DND-41 (cell line): ENCODE data around the gene S100PBP.

Experiments
- ATAC-seq: fragments of 200-7000 bp; cut with Tn5 transposase; 3 replicates; pipeline ENCODE4 v1.9.1; 2021; ENCODE audit warnings: low read depth; ENCODE audit not compliant: insufficient read depth
- DNase-seq: peaks from one replicate; pipeline ENCODE4 v3.0.0-alpha.2; 2020
- H2AFZ ChIP-seq: 2 replicates; pipeline ENCODE4 v1.6.0; 2012; ENCODE audit warnings: low read depth, low read length
- H3K27ac ChIP-seq: 2 replicates; pipeline ENCODE4 v1.5.1; 2012; ENCODE audit warnings: low read length, inconsistent platforms
- H3K27me3 ChIP-seq: fragments of 200-600 bp; sonication (generic); 2 replicates; pipeline ENCODE4 v1.6.0; 2012; ENCODE audit warnings: low read length, mild to moderate bottlenecking, inconsistent platforms; ENCODE audit not compliant: insufficient read depth, poor library complexity
- H3K36me3 ChIP-seq: 2 replicates; pipeline ENCODE4 v1.5.1; 2012; ENCODE audit warnings: low read length, inconsistent platforms; ENCODE audit not compliant: insufficient read depth
- H3K4me1 ChIP-seq: 2 replicates; pipeline ENCODE4 v1.5.1; 2012; ENCODE audit warnings: mild to moderate bottlenecking, low read length; ENCODE audit not compliant: insufficient read depth
- H3K4me2 ChIP-seq: 2 replicates; pipeline ENCODE4 v1.6.0; 2012; ENCODE audit warnings: mild to moderate bottlenecking, moderate library complexity, low read length, inconsistent platforms; ENCODE audit not compliant: insufficient read depth
- H3K4me3 ChIP-seq, 2 experiments: fragments of 200-600 bp in 1 of 2; shearing (Covaris generic) in 1 of 2; 2 replicates each; pipeline ENCODE4 v1.5.1; 2012 to 2016; ENCODE audit warnings: inconsistent platforms in 2 of 2, low read length in 2 of 2, mild to moderate bottlenecking in 2 of 2, low read depth in 1 of 2, moderate library complexity in 1 of 2
- H3K79me2 ChIP-seq: 2 replicates; pipeline ENCODE4 v1.6.0; 2012; ENCODE audit warnings: low read length, inconsistent platforms; ENCODE audit not compliant: insufficient read depth
- H3K9ac ChIP-seq: 2 replicates; pipeline ENCODE4 v1.6.0; 2012; ENCODE audit warnings: low read depth, mild to moderate bottlenecking, inconsistent platforms, low read length, moderate library complexity
- H3K9me3 ChIP-seq: 2 replicates; pipeline ENCODE4 v1.5.1; 2012; ENCODE audit warnings: low read length, moderate library complexity, mild to moderate bottlenecking, inconsistent platforms; ENCODE audit not compliant: insufficient read depth, severe bottlenecking
- H4K20me1 ChIP-seq: 2 replicates; pipeline ENCODE4 v1.6.0; 2012; ENCODE audit warnings: low read length; ENCODE audit not compliant: insufficient read depth
- CTCF ChIP-seq: IDR thresholded peaks from 2 replicates; pipeline ENCODE4 v1.5.1; 2012; ENCODE audit warnings: borderline replicate concordance, low read length, moderate library complexity, mild to moderate bottlenecking; ENCODE audit not compliant: poor library complexity, severe bottlenecking; ENCODE audit errors: extremely low read depth
- EZH2 ChIP-seq: IDR thresholded peaks from 3 replicates; pipeline ENCODE4 v1.6.1; 2012; ENCODE audit warnings: borderline replicate concordance, low read depth, mild to moderate bottlenecking, moderate library complexity, low read length, inconsistent platforms; ENCODE audit not compliant: severe bottlenecking

Gene S100PBP

GRCh38 chr1:32906654-32907053 is 89.2 kb downstream of the S100PBP start:
- H3K4me1 ChIP-seq: no peaks in the 10 kb centered on the region
- DNase-seq: no peak
- no peak for ATAC-seq

GRCh38 chr1:32907435-32907834 is 90.0 kb downstream of the S100PBP start:
- H3K9me3 ChIP-seq: no peaks in the 10 kb centered on the region
- no peaks in the 10 kb centered on the region for H3K27me3 ChIP-seq
- H3K36me3 ChIP-seq: no peaks in the 10 kb centered on the region
- DNase-seq: no peak
- no peak overlapping the region for H3K27ac ChIP-seq
- H3K4me1 ChIP-seq: no peaks in the 10 kb centered on the region
- no peak overlapping the region for H3K9ac ChIP-seq
- TF ChIP-seq EZH2: no peak
- no peak for TF ChIP-seq CTCF
- H4K20me1 ChIP-seq: no peaks in the 10 kb centered on the region
- no peaks in the 10 kb centered on the region for H3K79me2 ChIP-seq
- H3K4me3 ChIP-seq: no peak overlapping the region
- ATAC-seq: no peak
- H2AFZ ChIP-seq: no peak overlapping the region
- no peak overlapping the region for H3K4me2 ChIP-seq

More at GRCh38 chr1:32906654-32907053, 89.2 kb downstream of the S100PBP start:
- Histone ChIP-seq H3K27ac (no peak overlapping the region), H2AFZ (no peak overlapping the region), H3K4me3 (no peak overlapping the region), H3K9me3 (no peaks in the 10 kb centered on the region), H3K79me2 (no peaks in the 10 kb centered on the region), H3K9ac (no peak overlapping the region), H4K20me1 (no peaks in the 10 kb centered on the region), H3K27me3 (no peaks in the 10 kb centered on the region), H3K4me2 (no peak overlapping the region), H3K36me3 (no peaks in the 10 kb centered on the region)
- TF ChIP-seq EZH2 (no peak), CTCF (no peak)
